Measurements from ENCODE around the gene MBTPS1. TPM values are rescaled to one million over a fixed set of nuclear protein-coding genes. Genes with fewer than 3 reads are reported as not detected.

Gene MBTPS1
- total and polyA plus RNA-seq, 7 donors = 13.6 to 83.6 (median 69.3) TPM

DNA sequence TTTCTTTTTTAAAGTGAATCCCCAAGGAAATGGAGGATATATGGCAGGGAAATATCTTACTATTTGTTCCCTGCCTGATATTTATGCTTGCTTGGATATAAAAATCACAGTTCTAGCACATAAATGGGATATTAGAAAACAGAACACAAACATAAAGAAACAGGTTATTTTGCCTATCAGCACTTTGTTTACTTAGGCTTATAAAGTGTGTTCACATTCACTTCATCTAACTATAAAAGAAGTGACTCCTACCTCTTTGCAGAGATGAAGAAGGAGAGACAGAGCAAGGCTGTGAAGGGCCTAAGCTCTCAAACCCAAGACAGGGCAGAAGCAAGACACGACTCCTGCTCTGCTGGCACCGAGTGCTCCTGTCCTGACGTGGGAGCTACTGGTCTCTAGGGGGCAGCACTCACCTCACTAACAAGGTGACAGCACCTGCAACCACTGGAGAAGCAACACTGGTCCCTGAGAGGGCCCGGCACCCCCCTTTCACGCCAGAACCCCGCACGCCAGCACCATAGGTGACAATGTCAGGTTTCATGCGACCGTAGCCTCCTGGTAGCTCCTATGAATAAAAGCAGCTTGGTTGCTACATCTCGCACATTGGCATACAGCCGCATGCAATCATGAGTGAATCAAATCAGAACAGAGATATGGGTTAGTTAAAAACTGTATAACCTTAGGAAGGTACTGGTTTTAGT lies 32.0 kb downstream of the MBTPS1 start:
- DNase-seq = peak; percentile 70
- Histone ChIP-seq H3K4me3 (no peak overlapping the region), H3K27me3 (no peaks in the 10 kb centered on the region), H3K9me3 (no peaks in the 10 kb centered on the region), H3K27ac (no peak overlapping the region), H3K36me3 (peaks cover 47 to 96% (median 48%) of the 10 kb centered on the region in 4 donors), H3K4me1 (peaks cover 0 to 13% (median 3%) of the 10 kb centered on the region in 4 donors)
- TF ChIP-seq EP300 (IDR thresholded peaks at IDR 0.05) (no peak), POLR2A (IDR thresholded peaks at IDR 0.05) (no peak), POLR2AphosphoS5 (IDR thresholded peaks at IDR 0.05) (no peak)
- TF ChIP-seq, protein P1, sequence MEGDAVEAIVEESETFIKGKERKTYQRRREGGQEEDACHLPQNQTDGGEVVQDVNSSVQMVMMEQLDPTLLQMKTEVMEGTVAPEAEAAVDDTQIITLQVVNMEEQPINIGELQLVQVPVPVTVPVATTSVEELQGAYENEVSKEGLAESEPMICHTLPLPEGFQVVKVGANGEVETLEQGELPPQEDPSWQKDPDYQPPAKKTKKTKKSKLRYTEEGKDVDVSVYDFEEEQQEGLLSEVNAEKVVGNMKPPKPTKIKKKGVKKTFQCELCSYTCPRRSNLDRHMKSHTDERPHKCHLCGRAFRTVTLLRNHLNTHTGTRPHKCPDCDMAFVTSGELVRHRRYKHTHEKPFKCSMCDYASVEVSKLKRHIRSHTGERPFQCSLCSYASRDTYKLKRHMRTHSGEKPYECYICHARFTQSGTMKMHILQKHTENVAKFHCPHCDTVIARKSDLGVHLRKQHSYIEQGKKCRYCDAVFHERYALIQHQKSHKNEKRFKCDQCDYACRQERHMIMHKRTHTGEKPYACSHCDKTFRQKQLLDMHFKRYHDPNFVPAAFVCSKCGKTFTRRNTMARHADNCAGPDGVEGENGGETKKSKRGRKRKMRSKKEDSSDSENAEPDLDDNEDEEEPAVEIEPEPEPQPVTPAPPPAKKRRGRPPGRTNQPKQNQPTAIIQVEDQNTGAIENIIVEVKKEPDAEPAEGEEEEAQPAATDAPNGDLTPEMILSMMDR (IDR thresholded peaks at IDR 0.05) = peak in 3 of 4 experiments; percentile 22 to 57 (median 41)
- WGBS, 2 donors = 41 to 53% methylated on average over 11 of the region's 11 CpGs
- intact Hi-C loops (cut with DNase I) = no loop called here

DNA sequence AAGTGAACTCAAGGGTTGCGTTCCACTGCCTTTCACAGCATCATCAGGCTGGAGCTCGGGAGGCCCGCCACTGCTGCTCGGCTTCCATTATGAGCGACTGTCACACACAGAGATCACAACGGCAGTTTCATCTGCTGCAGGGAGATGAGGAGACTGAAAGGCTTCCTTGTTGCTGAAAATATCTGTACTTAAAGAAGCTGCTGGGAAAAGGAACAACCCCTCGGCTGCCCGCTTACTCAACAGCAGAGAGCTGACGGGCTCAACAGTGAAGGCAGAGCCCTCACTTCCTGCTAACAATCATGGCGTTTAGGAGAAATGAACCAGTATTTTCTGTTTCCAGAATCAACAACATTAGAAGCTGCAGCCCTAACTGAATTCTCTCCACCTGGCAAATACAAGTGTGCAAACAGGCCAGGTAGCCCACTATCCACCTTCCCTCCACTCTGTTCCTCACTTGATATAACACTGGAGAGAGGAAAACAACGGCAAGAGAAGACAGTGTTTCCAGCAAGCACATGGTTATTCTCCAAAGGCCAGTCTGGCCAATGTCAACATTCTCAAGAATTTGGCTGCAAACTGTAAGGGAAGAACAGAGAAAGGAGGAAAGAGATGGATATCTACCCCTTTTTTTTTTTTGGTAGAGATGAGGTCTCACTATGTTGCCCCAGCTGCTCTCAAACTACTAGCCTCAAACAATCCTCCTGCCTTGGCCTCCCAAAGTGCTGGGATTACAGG lies 33.7 kb downstream of the MBTPS1 start:
- Histone ChIP-seq H3K27ac (peak overlapping the region in 1 of 4 donors; percentile 49), H3K9me3 (no peaks in the 10 kb centered on the region), H3K27me3 (no peaks in the 10 kb centered on the region), H3K4me3 (no peak overlapping the region), H3K4me1 (peaks cover 0 to 13% (median 3%) of the 10 kb centered on the region in 4 donors), H3K36me3 (peaks cover 38 to 96% (median 43%) of the 10 kb centered on the region in 4 donors)
- no peak for TF ChIP-seq EP300 (IDR thresholded peaks at IDR 0.05)
- TF ChIP-seq POLR2AphosphoS5 (IDR thresholded peaks at IDR 0.05) = peak in 3 of 4 donors; percentile 36 to 74 (median 67)
- intact Hi-C loops (cut with DNase I) = no loop called here
- DNase-seq = no peak
- 86 to 87% methylated on average over 11 of the region's 11 CpGs for WGBS, 2 donors

DNA sequence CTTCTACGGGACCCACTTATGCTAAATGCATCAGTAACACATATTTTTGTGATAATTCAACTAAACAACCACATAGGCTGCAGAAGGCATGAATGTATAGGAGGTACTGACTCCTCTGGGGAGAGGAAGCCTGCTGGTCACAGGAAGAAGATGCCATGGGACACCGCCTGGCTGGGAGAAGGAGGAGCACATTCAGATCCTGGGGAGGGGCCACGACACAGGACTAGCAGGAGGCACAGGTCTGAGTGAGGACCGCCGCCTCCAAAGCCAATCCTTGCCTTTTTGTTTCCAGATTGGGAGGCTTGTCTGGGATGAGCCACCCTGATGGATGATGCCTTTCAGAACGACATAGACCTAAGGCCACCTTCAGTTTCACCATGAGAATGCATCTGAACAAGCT lies 34.6 kb downstream of the MBTPS1 start:
- Histone ChIP-seq H3K27ac (peak overlapping the region in 1 of 4 donors; percentile 49), H3K9me3 (no peaks in the 10 kb centered on the region), H3K4me3 (no peak overlapping the region), H3K36me3 (peaks cover 37 to 93% (median 42%) of the 10 kb centered on the region in 4 donors), H3K4me1 (peaks cover 0 to 13% (median 3%) of the 10 kb centered on the region in 4 donors), H3K27me3 (no peaks in the 10 kb centered on the region)
- intact Hi-C loops (cut with DNase I) = no loop called here
- WGBS, 2 donors = 87 to 88% methylated on average over 6 of the region's 6 CpGs
- TF ChIP-seq EP300 (IDR thresholded peaks at IDR 0.05) (no peak), POLR2A (IDR thresholded peaks at IDR 0.05) (no peak), POLR2AphosphoS5 (IDR thresholded peaks at IDR 0.05) (no peak)
- TF ChIP-seq, protein P1 (IDR thresholded peaks at IDR 0.05) = no peak
- DNase-seq = no peak

DNA sequence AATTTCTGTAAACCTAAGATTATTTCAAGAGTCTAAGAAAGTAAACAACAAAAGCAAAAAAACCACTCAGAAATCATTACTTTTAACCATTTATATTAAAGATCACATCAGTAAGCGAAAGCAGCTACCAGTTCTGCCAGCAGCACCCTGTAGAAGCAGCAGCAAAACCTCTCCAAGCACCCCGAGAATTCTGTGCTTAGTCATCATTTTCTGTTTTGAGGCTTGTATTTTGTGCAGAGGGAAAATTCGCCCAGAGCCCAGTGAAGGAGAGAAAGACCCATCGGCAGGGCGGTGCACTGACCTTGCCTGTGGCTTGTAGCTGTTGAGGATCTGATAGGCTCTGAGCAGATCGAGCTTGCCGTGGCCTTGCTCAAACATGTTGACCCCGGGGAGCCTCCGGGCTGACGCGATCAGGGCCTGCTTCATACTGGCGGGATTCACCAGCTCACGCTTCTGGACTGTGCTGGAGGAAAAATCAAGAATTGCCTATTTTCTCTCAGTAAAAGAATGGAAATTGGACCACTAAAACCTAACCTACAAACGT lies 35.2 kb downstream of the MBTPS1 start:
- H3K27me3 ChIP-seq = no peaks in the 10 kb centered on the region
- intact Hi-C loops (cut with DNase I) = no loop called here
- H3K27ac ChIP-seq = no peak overlapping the region
- no peaks in the 10 kb centered on the region for H3K9me3 ChIP-seq
- peaks cover 31 to 93% (median 36%) of the 10 kb centered on the region in 4 donors for H3K36me3 ChIP-seq
- H3K4me1 ChIP-seq = peaks cover 0 to 13% (median 3%) of the 10 kb centered on the region in 4 donors
- H3K4me3 ChIP-seq = no peak overlapping the region
- 91 to 92% methylated on average over 14 of the region's 14 CpGs for WGBS, 2 donors
- DNase-seq = no peak
- no peak for TF ChIP-seq EP300 (IDR thresholded peaks at IDR 0.05)
- no peak for TF ChIP-seq POLR2AphosphoS5 (IDR thresholded peaks at IDR 0.05)
- TF ChIP-seq, protein P1 (IDR thresholded peaks at IDR 0.05) = no peak
- no peak for TF ChIP-seq POLR2A (IDR thresholded peaks at IDR 0.05)

DNA sequence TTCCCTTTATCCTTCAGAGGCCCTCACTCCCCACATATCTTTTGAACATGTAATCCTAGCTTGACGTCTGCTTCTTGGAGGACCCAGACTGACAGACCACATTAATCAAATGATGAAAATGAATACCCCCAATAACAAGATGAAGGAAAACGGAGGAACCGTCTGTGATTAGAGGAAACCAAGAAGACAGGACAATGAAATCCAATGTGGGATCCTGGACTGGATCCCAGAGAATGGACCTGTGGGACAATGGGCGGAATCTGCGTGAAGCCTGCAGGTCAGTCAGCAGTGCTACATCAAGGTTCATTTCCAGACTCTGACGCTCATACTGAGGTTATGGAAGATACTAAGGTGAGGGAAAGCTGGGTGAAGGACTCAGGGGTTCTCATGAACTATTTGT lies 35.9 kb downstream of the MBTPS1 start:
- WGBS, 2 donors = 92 to 94% methylated on average over 6 of the region's 6 CpGs
- DNase-seq = no peak
- Histone ChIP-seq H3K36me3 (peaks cover 25 to 93% (median 30%) of the 10 kb centered on the region in 4 donors), H3K9me3 (no peaks in the 10 kb centered on the region), H3K27ac (no peak overlapping the region), H3K4me3 (no peak overlapping the region), H3K27me3 (no peaks in the 10 kb centered on the region), H3K4me1 (peaks cover 0 to 13% (median 3%) of the 10 kb centered on the region in 4 donors)
- intact Hi-C loops (cut with DNase I) = no loop called here
- TF ChIP-seq POLR2A (IDR thresholded peaks at IDR 0.05) (no peak), POLR2AphosphoS5 (IDR thresholded peaks at IDR 0.05) (no peak), EP300 (IDR thresholded peaks at IDR 0.05) (no peak)
- TF ChIP-seq, protein P1 (IDR thresholded peaks at IDR 0.05) = no peak
